ENCODE results near the gene SHQ1.

SHQ1 gene

DNA sequence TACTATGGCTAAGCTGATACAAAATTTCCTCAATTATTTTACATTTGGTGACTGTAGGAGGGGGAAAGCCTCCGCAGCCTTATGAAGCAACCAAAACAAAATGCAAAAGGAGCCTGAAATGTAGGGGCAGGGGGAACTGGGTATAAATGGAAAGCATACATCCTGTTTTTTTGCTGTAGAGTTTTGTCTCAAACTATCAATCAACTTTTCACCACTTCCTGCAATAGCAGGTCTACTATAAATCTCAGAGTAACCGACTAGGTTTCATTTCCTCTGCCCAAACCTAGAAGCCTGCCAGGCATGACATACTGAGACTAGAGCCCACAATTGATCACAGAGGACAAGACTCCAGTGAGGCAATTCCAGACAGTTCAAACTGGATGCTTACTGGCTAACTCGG is 91.3 kb downstream of the SHQ1 start:
- no peak overlapping the region for H3K27ac ChIP-seq
- H3K36me3 ChIP-seq (ENCODE audit: insufficient read depth, low read length): no peaks in the 10 kb centered on the region
- TF ChIP-seq EZH2 (IDR thresholded peaks at IDR 0.05) (no peak), FOXP2 (optimal IDR thresholded peaks at IDR 0.05; ENCODE audit: control extremely low read depth, extremely low read length, insufficient read depth) (no peak), POLR2AphosphoS5 (IDR thresholded peaks at IDR 0.05; ENCODE audit: borderline replicate concordance, low read depth, low read length) (no peak)
- H3K9me3 ChIP-seq (ENCODE audit: low read depth, low read length): no peaks in the 10 kb centered on the region
- DNase-seq (ENCODE audit: low read depth, low spot score): no peak
- no peak overlapping the region for H3K4me3 ChIP-seq
- no peak overlapping the region for H3K9ac ChIP-seq (ENCODE audit: insufficient read length)

DNA sequence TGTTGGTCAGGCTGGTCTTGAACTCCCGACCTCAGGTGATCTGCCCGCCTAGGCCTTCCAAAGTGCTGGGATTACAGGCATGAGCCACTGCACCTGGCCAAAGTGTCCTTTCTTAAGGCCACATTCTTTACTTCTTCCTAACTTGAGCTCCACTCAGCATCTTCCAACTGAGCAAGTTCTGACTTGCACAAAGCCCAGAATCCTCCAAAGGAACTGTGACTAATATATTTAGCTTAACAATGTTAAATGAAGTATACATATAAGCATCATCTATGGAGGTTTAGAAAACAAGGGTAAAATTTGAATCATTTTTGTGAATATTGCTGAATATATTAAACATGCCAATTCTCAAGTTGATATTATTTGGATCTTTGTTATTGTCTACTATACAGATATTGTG is 93.7 kb downstream of the SHQ1 start:
- H3K9ac ChIP-seq (ENCODE audit: insufficient read length): no peak overlapping the region
- H3K9me3 ChIP-seq (ENCODE audit: low read depth, low read length): no peaks in the 10 kb centered on the region
- no peak overlapping the region for H3K4me3 ChIP-seq
- H3K36me3 ChIP-seq (ENCODE audit: insufficient read depth, low read length): no peaks in the 10 kb centered on the region
- DNase-seq (ENCODE audit: low read depth, low spot score): no peak
- TF ChIP-seq POLR2AphosphoS5 (IDR thresholded peaks at IDR 0.05; ENCODE audit: borderline replicate concordance, low read depth, low read length) (no peak), EZH2 (IDR thresholded peaks at IDR 0.05) (no peak), FOXP2 (optimal IDR thresholded peaks at IDR 0.05; ENCODE audit: control extremely low read depth, extremely low read length, insufficient read depth) (no peak)
- no peak overlapping the region for H3K27ac ChIP-seq

DNA sequence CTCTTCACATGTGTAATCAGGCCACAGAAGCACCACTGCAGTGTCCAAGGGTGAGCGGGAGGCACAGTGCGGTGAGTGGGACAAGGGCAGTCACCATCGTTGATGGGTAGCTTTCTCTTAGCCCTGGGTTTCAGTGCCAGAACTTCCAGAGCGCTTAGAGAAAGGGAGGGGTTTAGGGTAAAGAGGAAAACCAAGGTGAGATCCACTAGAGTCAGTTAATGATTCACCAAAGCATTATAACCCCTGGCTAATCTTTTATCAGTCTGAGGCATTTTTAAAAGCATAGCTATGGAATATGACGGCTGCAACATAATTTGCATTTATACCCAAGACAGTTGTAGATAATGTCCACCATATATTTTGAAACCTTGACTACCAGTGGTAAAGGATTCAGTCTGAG is 94.8 kb downstream of the SHQ1 start:
- H3K27ac ChIP-seq: no peak overlapping the region
- H3K9me3 ChIP-seq (ENCODE audit: low read depth, low read length): no peaks in the 10 kb centered on the region
- no peaks in the 10 kb centered on the region for H3K36me3 ChIP-seq (ENCODE audit: insufficient read depth, low read length)
- TF ChIP-seq FOXP2 (optimal IDR thresholded peaks at IDR 0.05; ENCODE audit: control extremely low read depth, extremely low read length, insufficient read depth): no peak
- no peak for DNase-seq (ENCODE audit: low read depth, low spot score)
- H3K9ac ChIP-seq (ENCODE audit: insufficient read length): no peak overlapping the region
- no peak overlapping the region for H3K4me3 ChIP-seq

DNA sequence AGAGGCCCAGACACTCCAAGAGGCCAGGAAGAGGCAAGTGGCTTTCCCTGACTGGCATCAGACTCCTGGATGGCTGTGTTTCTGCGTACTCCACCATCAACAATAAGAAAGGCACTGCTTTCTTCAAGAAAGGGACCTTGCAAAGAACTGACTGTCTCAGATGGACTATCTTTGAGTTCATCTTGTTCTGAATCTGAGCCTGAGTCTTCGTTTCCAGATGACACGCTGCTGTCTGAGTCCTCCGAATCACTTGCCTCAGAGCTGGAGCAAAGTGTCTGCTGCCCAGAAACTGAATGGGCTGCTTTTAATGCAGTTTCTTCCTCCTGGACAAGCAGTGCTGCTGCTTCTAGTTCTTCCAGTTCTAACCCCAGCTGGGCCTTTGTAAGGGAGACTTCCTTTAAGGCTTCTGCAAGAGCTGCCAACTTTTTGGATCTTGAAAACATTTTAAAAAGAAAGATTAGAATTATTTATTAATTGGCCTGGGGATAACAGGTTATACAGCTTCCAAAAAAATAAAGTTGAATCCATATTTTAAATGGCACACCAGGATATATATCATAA is 97.8 kb downstream of the SHQ1 start:
- H3K27ac ChIP-seq: no peak overlapping the region
- no peak overlapping the region for H3K4me3 ChIP-seq
- no peaks in the 10 kb centered on the region for H3K36me3 ChIP-seq (ENCODE audit: insufficient read depth, low read length)
- TF ChIP-seq EZH2 (IDR thresholded peaks at IDR 0.05): no peak
- DNase-seq (ENCODE audit: low read depth, low spot score): no peak
- no peaks in the 10 kb centered on the region for H3K9me3 ChIP-seq (ENCODE audit: low read depth, low read length)
- H3K9ac ChIP-seq (ENCODE audit: insufficient read length): no peak overlapping the region

DNA sequence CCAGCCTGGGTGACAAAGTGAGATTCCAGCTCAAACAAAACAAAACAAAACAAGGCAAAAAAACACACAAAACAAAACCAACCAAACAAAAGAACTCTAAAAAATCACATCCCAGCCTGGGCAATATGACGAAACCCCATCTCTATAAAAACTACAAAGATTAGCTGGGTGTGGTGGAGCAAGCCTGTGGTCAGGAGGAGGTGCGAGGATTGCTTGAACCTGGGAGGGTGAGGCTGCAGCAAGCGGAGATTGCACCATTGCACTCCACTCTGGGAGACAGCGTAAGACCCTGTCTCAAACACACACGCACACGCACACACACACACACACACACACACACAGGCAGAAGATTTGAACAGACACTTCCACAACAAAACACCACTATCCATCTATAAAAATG is 99.6 kb downstream of the SHQ1 start:
- H3K9me3 ChIP-seq (ENCODE audit: low read depth, low read length): no peaks in the 10 kb centered on the region
- TF ChIP-seq EZH2 (IDR thresholded peaks at IDR 0.05) (no peak), POLR2AphosphoS5 (IDR thresholded peaks at IDR 0.05; ENCODE audit: borderline replicate concordance, low read depth, low read length) (no peak), FOXP2 (optimal IDR thresholded peaks at IDR 0.05; ENCODE audit: control extremely low read depth, extremely low read length, insufficient read depth) (no peak)
- H3K4me3 ChIP-seq: no peak overlapping the region
- no peak overlapping the region for H3K27ac ChIP-seq
- H3K36me3 ChIP-seq (ENCODE audit: insufficient read depth, low read length): no peaks in the 10 kb centered on the region
- no peak for DNase-seq (ENCODE audit: low read depth, low spot score)
- no peak overlapping the region for H3K9ac ChIP-seq (ENCODE audit: insufficient read length)

DNA sequence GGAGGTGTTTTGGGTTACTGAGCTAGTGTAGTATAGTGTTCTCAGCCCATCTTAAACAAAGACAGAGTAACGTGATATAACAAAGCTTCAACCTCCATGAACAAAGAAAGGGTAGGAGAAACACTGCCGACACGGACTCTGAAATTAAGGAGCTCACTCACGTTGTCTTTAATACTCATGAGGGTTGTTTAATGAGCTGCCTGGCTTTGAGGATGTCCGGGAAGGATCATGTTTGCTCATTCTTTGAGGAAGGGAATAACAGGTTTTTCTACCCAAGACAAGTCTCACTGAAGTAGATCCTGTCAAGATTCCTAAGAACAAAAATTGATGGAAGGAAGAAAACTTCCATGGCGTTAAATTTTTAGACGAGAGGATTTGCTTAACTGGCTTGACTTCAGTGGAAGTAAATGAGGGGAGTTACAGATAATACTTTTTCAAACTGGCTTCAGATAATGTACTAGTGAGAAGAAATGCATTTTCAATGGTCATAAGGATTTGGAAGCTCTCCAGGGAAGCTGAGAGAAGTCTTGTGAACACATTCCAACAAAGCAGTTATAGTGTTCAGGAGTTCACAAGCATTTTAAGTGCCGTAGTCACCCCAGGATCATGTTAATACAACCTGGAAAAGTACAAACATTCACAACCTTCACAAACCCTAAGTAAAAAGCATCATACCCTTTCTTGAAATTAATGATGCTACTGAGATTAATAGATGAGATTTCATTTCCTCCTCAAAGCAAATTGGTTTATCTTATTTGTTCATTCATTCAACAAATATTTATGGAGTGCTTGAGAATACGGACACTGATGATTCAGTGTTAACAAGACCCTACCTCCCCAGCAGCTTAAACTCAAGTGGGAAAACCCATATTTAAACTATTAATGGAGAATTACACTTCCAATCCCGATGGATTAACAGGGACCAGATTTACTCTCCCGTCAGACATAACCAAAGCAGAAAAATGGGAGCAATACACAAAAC is 101.5 kb downstream of the SHQ1 start:
- Histone ChIP-seq H3K4me3 (no peak overlapping the region), H3K27ac (no peak overlapping the region), H3K9me3 (ENCODE audit: low read depth, low read length) (no peaks in the 10 kb centered on the region), H3K9ac (ENCODE audit: insufficient read length) (no peak overlapping the region), H3K36me3 (ENCODE audit: insufficient read depth, low read length) (no peaks in the 10 kb centered on the region)
- DNase-seq (ENCODE audit: low read depth, low spot score): no peak
- no peak for TF ChIP-seq EZH2 (IDR thresholded peaks at IDR 0.05)
- TF ChIP-seq POLR2AphosphoS5 (IDR thresholded peaks at IDR 0.05; ENCODE audit: borderline replicate concordance, low read depth, low read length): no peak
- TF ChIP-seq FOXP2 (optimal IDR thresholded peaks at IDR 0.05; ENCODE audit: control extremely low read depth, extremely low read length, insufficient read depth): no peak

DNA sequence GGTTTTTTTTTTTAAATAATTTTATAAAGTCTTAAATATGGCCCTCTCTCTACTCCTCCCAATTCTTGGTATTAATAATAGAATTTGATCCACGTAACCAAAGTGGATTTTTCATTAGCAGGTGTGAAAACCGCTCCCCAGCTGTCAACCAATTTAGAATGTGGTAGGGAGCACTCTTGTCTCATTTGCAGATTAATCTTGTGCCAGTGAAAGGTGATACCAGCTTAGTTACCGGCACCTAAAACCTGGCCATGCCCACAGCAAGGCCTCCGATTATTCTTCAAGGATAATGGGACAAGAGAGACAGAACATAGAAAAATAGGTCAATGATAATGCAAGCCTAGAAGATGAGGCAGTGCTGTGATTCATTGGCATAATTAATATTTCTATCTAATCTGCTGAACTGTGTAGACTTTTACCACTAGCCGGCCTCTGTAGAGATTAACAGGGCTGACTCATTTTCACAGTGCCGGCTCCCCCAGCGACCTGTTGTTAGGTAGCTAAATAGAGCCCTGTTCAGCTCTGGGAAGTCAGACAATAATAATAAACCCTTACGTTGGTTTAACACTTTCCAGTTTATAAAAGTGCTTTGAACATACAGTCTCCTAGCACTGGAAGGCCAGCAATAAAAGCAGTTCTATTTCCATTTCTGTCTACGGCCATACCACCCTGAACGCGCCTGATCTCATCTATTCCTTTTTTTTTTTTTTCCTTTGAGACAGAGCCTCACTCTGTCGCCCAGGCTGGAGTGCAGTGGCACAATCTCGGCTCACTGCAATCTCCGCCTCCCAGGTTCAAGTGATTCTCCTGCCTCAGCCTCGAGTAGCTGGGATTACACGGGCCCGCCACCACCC is 102.9 kb downstream of the SHQ1 start:
- DNase-seq (ENCODE audit: low read depth, low spot score): no peak

DNA sequence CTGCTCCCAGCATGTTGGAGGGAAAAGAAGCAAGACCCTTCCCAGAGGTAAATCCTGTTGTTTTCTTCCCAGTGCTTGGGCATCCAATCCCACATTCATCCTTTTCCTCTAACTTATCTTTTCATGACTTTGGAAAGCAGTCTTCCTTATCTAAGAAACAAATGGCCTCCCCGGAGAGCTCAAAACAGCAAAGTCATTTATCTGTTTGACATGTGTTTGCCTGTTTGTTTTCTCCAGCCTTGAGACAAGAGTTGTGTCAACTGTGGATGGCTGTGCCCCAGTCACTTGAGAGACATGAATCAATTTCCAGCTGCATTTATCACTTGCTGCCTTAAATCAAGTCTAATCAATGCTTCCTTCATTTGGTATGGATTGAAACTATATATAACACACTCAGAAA is 103.9 kb downstream of the SHQ1 start:
- no peak for TF ChIP-seq EZH2 (IDR thresholded peaks at IDR 0.05)
- Histone ChIP-seq H3K27ac (no peak overlapping the region), H3K36me3 (ENCODE audit: insufficient read depth, low read length) (no peaks in the 10 kb centered on the region), H3K9ac (ENCODE audit: insufficient read length) (no peak overlapping the region), H3K4me3 (no peak overlapping the region), H3K9me3 (ENCODE audit: low read depth, low read length) (no peaks in the 10 kb centered on the region)
- DNase-seq (ENCODE audit: low read depth, low spot score): no peak

More for the DNA sequence above, 102.9 kb downstream of the SHQ1 start:
- Histone ChIP-seq H3K9ac (ENCODE audit: insufficient read length) (no peak overlapping the region), H3K27ac (no peak overlapping the region), H3K36me3 (ENCODE audit: insufficient read depth, low read length) (no peaks in the 10 kb centered on the region), H3K9me3 (ENCODE audit: low read depth, low read length) (no peaks in the 10 kb centered on the region), H3K4me3 (no peak overlapping the region)
- TF ChIP-seq POLR2AphosphoS5 (IDR thresholded peaks at IDR 0.05; ENCODE audit: borderline replicate concordance, low read depth, low read length) (no peak), EZH2 (IDR thresholded peaks at IDR 0.05) (no peak), FOXP2 (optimal IDR thresholded peaks at IDR 0.05; ENCODE audit: control extremely low read depth, extremely low read length, insufficient read depth) (no peak)

Data from SK-N-MC (cell line).